ENCODE measurements around the gene EXT2.
A peak's percentile ranks its signal among the peaks of the same experiment; 100 is the strongest.

The EXT2 gene

GRCh38 chr11:44172966-44173365, 77.5 kb downstream of the EXT2 start:
- no peak for DNase-seq

- no peak for DNase-seq
Measured at GRCh38 chr11:44174842-44175241, 79.4 kb downstream of the EXT2 start.

GRCh38 chr11:44176546-44177213, 81.2 kb downstream of the EXT2 start:
- DNase-seq, result no peak

- DNase-seq, result no peak
Measured at GRCh38 chr11:44177905-44178304, 82.4 kb downstream of the EXT2 start.

- no peak for DNase-seq
Measured at GRCh38 chr11:44178381-44178780, 82.9 kb downstream of the EXT2 start.

GRCh38 chr11:44179173-44179572, 83.7 kb downstream of the EXT2 start:
- no peak for DNase-seq

- DNase-seq, result no peak
Measured at GRCh38 chr11:44180107-44180506, 84.6 kb downstream of the EXT2 start.

- DNase-seq, result no peak
Measured at GRCh38 chr11:44185522-44185921, 90.0 kb downstream of the EXT2 start.

- no peak for DNase-seq
Measured at GRCh38 chr11:44186321-44186930, 90.9 kb downstream of the EXT2 start.

- DNase-seq, result no peak
Measured at GRCh38 chr11:44188643-44189042, 93.2 kb downstream of the EXT2 start.

GRCh38 chr11:44189986-44190882, 94.8 kb downstream of the EXT2 start:
- peak; percentile 15 for DNase-seq

GRCh38 chr11:44190883-44191230, 95.4 kb downstream of the EXT2 start:
- DNase-seq, result no peak

- DNase-seq, result no peak
Measured at GRCh38 chr11:44191322-44192016, 96.0 kb downstream of the EXT2 start.

- no peak for DNase-seq
Measured at GRCh38 chr11:44192017-44192385, 96.5 kb downstream of the EXT2 start.

GRCh38 chr11:44192462-44193100, 97.1 kb downstream of the EXT2 start:
- peak; percentile 66 for DNase-seq

GRCh38 chr11:44193856-44194255, 98.4 kb downstream of the EXT2 start:
- DNase-seq, result no peak

- no peak for DNase-seq
Measured at GRCh38 chr11:44198146-44198724, 102.8 kb downstream of the EXT2 start.

GRCh38 chr11:44199298-44199697, 103.8 kb downstream of the EXT2 start:
- no peak for DNase-seq

- no peak for DNase-seq
Measured at GRCh38 chr11:44199816-44200215, 104.3 kb downstream of the EXT2 start.

GRCh38 chr11:44203270-44204043, 108.0 kb downstream of the EXT2 start:
- peak; percentile 12 for DNase-seq

- DNase-seq, result no peak
Measured at GRCh38 chr11:44205352-44205751, 109.9 kb downstream of the EXT2 start.

- no peak for DNase-seq
Measured at GRCh38 chr11:44205836-44206235, 110.4 kb downstream of the EXT2 start.
